ENCODE data around the gene AFDN.

GRCh38 chr6:167839755-167840154 lies 13.0 kb downstream of the AFDN start:
- TF ChIP-seq CTCF (conservative IDR thresholded peaks at IDR 0.05; ENCODE audit: low read depth in 2 of 2) (no peak), JUNB (IDR thresholded peaks at IDR 0.05; ENCODE audit: unreplicated experiment) (no peak), EZH2 (IDR thresholded peaks at IDR 0.05; ENCODE audit: low read depth, unreplicated experiment) (no peak)
